NCI-H345 treated with DMSO at 0.1 percent for 48 hours (cell line): ENCODE measurements around the gene TRIM64C.
"Not testable (repeated sequence)": the region's sequence is repeated elsewhere in the genome, so short reads cannot be mapped to it uniquely, and the experiment has no call there.

Experiments
- DNase-seq: peaks from one replicate; lab custom pipeline; 2025; ENCODE audit not compliant: unreplicated experiment; lab: John Stamatoyannopoulos, UW

TRIM64C gene, protein sequence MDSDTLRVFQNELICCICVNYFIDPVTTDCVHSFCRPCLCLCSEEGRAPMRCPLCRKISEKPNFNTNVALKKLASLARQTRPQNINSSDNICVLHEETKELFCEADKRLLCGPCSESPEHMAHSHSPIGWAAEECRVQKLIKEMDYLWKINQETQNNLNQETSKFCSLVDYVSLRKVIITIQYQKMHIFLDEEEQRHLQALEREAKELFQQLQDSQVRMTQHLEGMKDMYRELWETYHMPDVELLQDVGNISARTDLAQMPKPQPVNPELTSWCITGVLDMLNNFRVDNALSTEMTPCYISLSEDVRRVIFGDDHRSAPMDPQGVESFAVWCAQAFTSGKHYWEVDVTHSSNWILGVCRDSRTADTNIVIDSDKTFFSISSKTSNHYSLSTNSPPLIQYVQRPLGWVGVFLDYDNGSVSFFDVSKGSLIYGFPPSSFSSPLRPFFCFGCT

GRCh38 chr11:49059012-49059411, at the start of gene TRIM64C:
Gene TRIM64C (minus strand): TSS chr11:49059112. CDS start chr11:49059112, 0 bp downstream.
- not testable (repeated sequence) for DNase-seq

- DNase-seq, result not testable (repeated sequence)
These were observed 43.4 kb upstream of the TRIM64C start for GRCh38 chr11:49102356-49102755.

GRCh38 chr11:49069897-49070296, 11.0 kb upstream of the TRIM64C start:
- not testable (repeated sequence) for DNase-seq

DNA sequence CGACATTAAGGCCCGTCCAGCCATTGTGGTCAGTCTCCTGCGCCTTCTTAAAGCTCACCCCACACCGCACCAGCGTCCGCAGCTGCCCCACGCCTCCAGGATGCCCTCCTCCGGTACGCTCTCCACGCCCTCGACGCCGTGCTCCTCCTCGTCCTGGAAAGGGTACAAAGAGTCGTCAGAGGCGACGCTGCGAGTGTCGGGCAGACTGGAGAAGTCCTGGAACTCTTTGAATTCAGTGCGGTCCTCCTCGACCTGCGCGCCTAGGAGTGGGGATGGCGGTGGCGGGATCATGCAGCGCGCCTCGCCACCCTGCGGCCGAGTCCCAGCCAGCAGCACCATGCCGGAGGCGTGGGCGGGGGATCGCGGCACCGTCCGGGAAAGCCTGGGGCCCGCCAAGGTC, 9.1 kb downstream of the TRIM64C start:
- DNase-seq, result not testable (repeated sequence)

DNA sequence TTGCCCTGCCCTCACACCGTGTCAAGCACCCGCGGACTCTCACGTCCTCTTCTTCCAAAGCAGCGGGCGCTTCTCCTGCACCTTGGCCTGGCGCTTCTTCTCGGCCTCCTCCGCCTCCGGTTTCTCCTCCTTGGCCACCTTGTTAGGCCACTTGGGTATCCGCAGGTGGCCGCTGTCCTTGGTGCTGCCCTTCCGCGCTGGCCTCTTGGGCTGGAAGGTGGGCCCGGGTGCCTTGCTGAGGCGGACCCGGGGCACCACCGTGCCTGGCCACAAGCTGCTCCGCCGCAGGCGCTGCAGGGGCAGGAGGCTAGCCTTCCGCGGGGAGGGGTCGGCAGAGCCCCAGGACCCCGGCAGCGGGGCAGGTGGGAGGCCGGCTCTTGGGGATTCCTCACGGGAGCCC, 10.7 kb downstream of the TRIM64C start:
- DNase-seq, result not testable (repeated sequence)

DNA sequence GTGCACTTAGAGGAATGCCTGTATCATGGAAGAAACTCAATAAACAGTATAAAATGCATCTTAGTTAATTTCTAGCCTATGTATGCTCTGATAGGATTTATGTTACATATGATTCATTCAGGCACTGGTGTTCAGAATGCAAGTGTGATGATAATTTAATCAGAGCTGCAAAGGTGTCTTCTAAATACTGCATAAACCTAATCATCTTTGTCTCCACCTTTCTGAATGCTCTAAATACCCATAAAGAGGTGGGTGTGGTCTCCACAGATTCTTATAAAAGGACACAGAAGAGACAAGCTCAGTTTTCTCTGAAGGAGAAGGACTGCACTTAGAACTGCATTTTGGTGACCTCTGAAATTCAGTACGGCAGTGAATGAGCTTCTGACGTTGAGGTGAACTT, 30.4 kb downstream of the TRIM64C start, which contains the start of gene TRIM49B:
TRIM49B (plus strand) TSS at position 301 of the 400 bp plus-strand sequence. CDS start 2,777 bp downstream, outside the sequence.
- DNase-seq, result not testable (repeated sequence)
